HG02610 (cell line): ENCODE measurements around the gene TUBB2B.
"Not testable (repeated sequence)": the region's sequence is repeated elsewhere in the genome, so short reads cannot be mapped to it uniquely, and the experiment has no call there.

Source experiments
- ATAC-seq: cut with Tn5 transposase; IDR thresholded peaks from one replicate; pipeline ENCODE4 v1.9.1; 2021; ENCODE audit warnings: mild to moderate bottlenecking, moderate library complexity; ENCODE audit not compliant: unreplicated experiment

The TUBB2B gene

GRCh38 chr6:3258720-3259490, 31.5 kb upstream of the TUBB2B start, which contains the start of gene PSMG4:
Gene PSMG4 (plus strand): TSS chr6:3258947. CDS start chr6:3259023, 76 bp downstream.
- peak; percentile 62 for ATAC-seq

- no peak for ATAC-seq
These were observed 30.7 kb upstream of the TUBB2B start for GRCh38 chr6:3258201-3258600.

GRCh38 chr6:3253597-3253961, 26.1 kb upstream of the TUBB2B start:
- ATAC-seq, result no peak

- no peak for ATAC-seq
These were observed 25.6 kb upstream of the TUBB2B start for GRCh38 chr6:3252861-3253596.

- no peak for ATAC-seq
These were observed 24.9 kb upstream of the TUBB2B start for GRCh38 chr6:3252369-3252768.

- peak; percentile 50 for ATAC-seq
These were observed 24.2 kb upstream of the TUBB2B start for GRCh38 chr6:3251462-3252314.

- ATAC-seq, result no peak
These were observed 22.8 kb upstream of the TUBB2B start for GRCh38 chr6:3250231-3250675.

- no peak for ATAC-seq
These were observed 22.4 kb upstream of the TUBB2B start for GRCh38 chr6:3249821-3250220.

- ATAC-seq, result no peak
These were observed 20.0 kb upstream of the TUBB2B start for GRCh38 chr6:3247255-3248146.

- ATAC-seq, result no peak
These were observed 17.8 kb upstream of the TUBB2B start for GRCh38 chr6:3245216-3245615.

GRCh38 chr6:3244832-3245161, 17.3 kb upstream of the TUBB2B start:
- not testable (repeated sequence) for ATAC-seq

- ATAC-seq, result no peak
These were observed 16.8 kb upstream of the TUBB2B start for GRCh38 chr6:3244003-3244831.

- ATAC-seq, result no peak
These were observed 15.3 kb upstream of the TUBB2B start for GRCh38 chr6:3242768-3243167.

GRCh38 chr6:3241745-3242144, 14.3 kb upstream of the TUBB2B start:
- not testable (repeated sequence) for ATAC-seq

- ATAC-seq, result no peak
These were observed 13.1 kb upstream of the TUBB2B start for GRCh38 chr6:3240595-3240994.

GRCh38 chr6:3239110-3239830, 11.8 kb upstream of the TUBB2B start:
- no peak for ATAC-seq

GRCh38 chr6:3237761-3238662, 10.6 kb upstream of the TUBB2B start:
- ATAC-seq, result no peak

GRCh38 chr6:3236005-3236404, 8.6 kb upstream of the TUBB2B start:
- ATAC-seq, result peak; percentile 52
